Mesenchymal stem cell (in vitro differentiated cells and primary cell): Measurements from ENCODE around the gene PRKCA.

Source experiments
- DNase-seq: peaks from one replicate; pipeline ENCODE4 v3.0.0-alpha.2; 2013
- H2AFZ ChIP-seq: one replicate; pipeline ENCODE4 v1.6.1; 2013; ENCODE audit warnings: low read depth, mild to moderate bottlenecking, control low read depth, inconsistent platforms, low read length, moderate library complexity
- H2AK5ac ChIP-seq: 2 replicates; pipeline ENCODE4 v1.6.1; 2013; ENCODE audit warnings: low read length, moderate library complexity, mild to moderate bottlenecking, inconsistent platforms; ENCODE audit not compliant: severe bottlenecking
- H2BK120ac ChIP-seq: one replicate; pipeline ENCODE4 v1.6.1; 2013; ENCODE audit warnings: low read depth, mild to moderate bottlenecking, inconsistent platforms, low read length, moderate library complexity
- H2BK12ac ChIP-seq, 2 experiments: one replicate each; pipeline ENCODE4 v1.6.1; 2013; ENCODE audit warnings: inconsistent platforms in 2 of 2, low read length in 2 of 2, mild to moderate bottlenecking in 2 of 2, moderate library complexity in 2 of 2, control low read depth in 1 of 2
- H2BK15ac ChIP-seq: one replicate; pipeline ENCODE4 v1.6.1; 2013; ENCODE audit warnings: mild to moderate bottlenecking, low read depth, inconsistent platforms; ENCODE audit not compliant: poor library complexity, severe bottlenecking
- H2BK5ac ChIP-seq: 2 replicates; pipeline ENCODE4 v1.6.1; 2013; ENCODE audit warnings: low read depth, mild to moderate bottlenecking, low read length, control low read depth, inconsistent platforms; ENCODE audit not compliant: poor library complexity, severe bottlenecking
- H3K14ac ChIP-seq, 2 experiments: one replicate each; pipeline ENCODE4 v1.6.1; 2013; ENCODE audit warnings: inconsistent platforms in 2 of 2, low read length in 2 of 2, control low read depth in 1 of 2, mild to moderate bottlenecking in 1 of 2, moderate library complexity in 1 of 2
- H3K18ac ChIP-seq, 2 experiments: one replicate each; pipeline ENCODE4 v1.6.1; 2013; ENCODE audit warnings: inconsistent platforms in 2 of 2, low read length in 2 of 2, control low read depth in 1 of 2, low read depth in 1 of 2, mild to moderate bottlenecking in 1 of 2
- H3K23ac ChIP-seq, 2 experiments: one replicate each; pipeline ENCODE4 v1.6.1; 2013; ENCODE audit warnings: inconsistent platforms in 2 of 2, low read length in 2 of 2, mild to moderate bottlenecking in 2 of 2, moderate library complexity in 2 of 2, control low read depth in 1 of 2
- H3K27ac ChIP-seq: 2 replicates; pipeline ENCODE4 v1.5.1; 2013; ENCODE audit warnings: mild to moderate bottlenecking, moderate library complexity, low read length, control low read depth, inconsistent platforms; ENCODE audit not compliant: poor library complexity, severe bottlenecking
- H3K27me3 ChIP-seq, 2 experiments: 2 replicates each; pipeline versions ENCODE4 v1.6.1 to v1.7.0; 2013; ENCODE audit warnings: low read length in 2 of 2, mild to moderate bottlenecking in 2 of 2, moderate library complexity in 2 of 2, control low read depth in 1 of 2, inconsistent platforms in 1 of 2; ENCODE audit not compliant: control insufficient read depth in 1 of 2, insufficient read depth in 1 of 2
- H3K36me3 ChIP-seq, 2 experiments: 2 replicates each; pipeline versions ENCODE4 v1.6.1 to v1.7.0; 2013; ENCODE audit warnings: low read length in 2 of 2, control low read depth in 1 of 2, inconsistent platforms in 1 of 2, low read depth in 1 of 2, mild to moderate bottlenecking in 1 of 2; ENCODE audit not compliant: insufficient read depth in 2 of 2, control insufficient read depth in 1 of 2
- H3K4ac ChIP-seq, 2 experiments: one replicate each; pipeline ENCODE4 v1.6.1; 2013; ENCODE audit warnings: inconsistent platforms in 2 of 2, low read length in 2 of 2, mild to moderate bottlenecking in 2 of 2, moderate library complexity in 2 of 2, control low read depth in 1 of 2, low read depth in 1 of 2
- H3K4me1 ChIP-seq: 2 replicates; pipeline ENCODE4 v1.6.1; 2013; ENCODE audit warnings: low read depth, low read length, control low read depth; ENCODE audit not compliant: control insufficient read depth, insufficient read depth
- H3K4me2 ChIP-seq: 2 replicates; pipeline ENCODE4 v1.6.1; 2013; ENCODE audit warnings: low read length, mild to moderate bottlenecking, inconsistent platforms; ENCODE audit not compliant: poor library complexity, severe bottlenecking
- H3K4me3 ChIP-seq, 2 experiments: 2 replicates each; pipeline versions ENCODE4 v1.5.1 to v1.7.0; 2013; ENCODE audit warnings: low read length in 2 of 2, mild to moderate bottlenecking in 2 of 2, control low read depth in 1 of 2, low read depth in 1 of 2; ENCODE audit not compliant: insufficient read depth in 1 of 2
- H3K79me1 ChIP-seq: replicated peaks from 2 replicates; pipeline ENCODE4 v1.6.1; 2013; ENCODE audit warnings: mild to moderate bottlenecking, control low read depth, low read length, inconsistent platforms; ENCODE audit not compliant: poor library complexity, severe bottlenecking
- H3K9ac ChIP-seq: 2 replicates; pipeline ENCODE4 v1.7.0; 2013; ENCODE audit warnings: mild to moderate bottlenecking, low read length, moderate library complexity
- H3K9me3 ChIP-seq: 2 replicates; pipeline ENCODE4 v1.7.0; 2013; ENCODE audit warnings: mild to moderate bottlenecking, low read length; ENCODE audit not compliant: control insufficient read depth
- H4K8ac ChIP-seq: one replicate; pipeline ENCODE4 v1.6.1; 2013; ENCODE audit warnings: inconsistent platforms, mild to moderate bottlenecking, low read length, moderate library complexity
- H4K91ac ChIP-seq: one replicate; pipeline ENCODE4 v1.6.1; 2013; ENCODE audit warnings: mild to moderate bottlenecking, low read length, inconsistent platforms
- WGBS: methylation state at CpG from one replicate; pipeline ENCODE4 v1.1.7; 2013; ENCODE audit warnings: mixed read lengths; 5-methylcytosine and 5-hydroxymethylcytosine counted together

Gene PRKCA

DNA sequence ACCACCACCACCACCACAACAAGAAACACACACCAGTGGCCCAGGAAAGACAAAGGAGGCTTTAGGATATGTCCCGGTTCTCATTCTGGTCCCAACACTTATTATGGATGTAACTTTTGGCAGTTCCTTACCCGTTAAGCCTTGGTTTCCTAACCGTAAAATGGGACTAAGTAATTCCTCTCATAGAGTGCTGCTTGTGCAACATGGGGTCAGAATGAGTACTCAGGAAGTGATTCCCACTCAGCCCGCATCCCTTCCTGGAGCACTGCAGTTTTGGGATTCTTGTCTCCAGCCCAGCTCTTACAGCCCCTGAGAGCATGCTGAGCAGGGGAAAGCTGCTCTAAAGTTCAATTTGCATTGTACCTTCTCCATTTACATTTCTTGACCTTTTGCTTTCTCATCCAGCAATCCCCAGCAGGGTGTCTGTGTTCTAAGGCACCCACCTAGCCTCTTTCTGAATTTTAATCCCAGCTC, 262.6 kb downstream of the PRKCA start:
- no peak overlapping the region for H2AK5ac ChIP-seq
- WGBS, result 63% methylated on average over 4 of the region's 4 CpGs
- H4K91ac ChIP-seq, result peak overlapping the region; percentile 10
- no peak overlapping the region for H3K4ac ChIP-seq
- H3K23ac ChIP-seq, result no peak overlapping the region
- no peaks in the 10 kb centered on the region for H3K27me3 ChIP-seq
- no peak overlapping the region for H2BK12ac ChIP-seq
- H4K8ac ChIP-seq, result peak overlapping the region; percentile 61
- peaks cover 8% of the 10 kb centered on the region for H3K4me1 ChIP-seq
- no peak overlapping the region for H2BK5ac ChIP-seq
- H3K4me2 ChIP-seq, result no peak overlapping the region
- no peak overlapping the region for H2BK15ac ChIP-seq
- H3K14ac ChIP-seq, result no peak overlapping the region
- no peak overlapping the region for H3K9ac ChIP-seq
- H3K27ac ChIP-seq, result no peak overlapping the region
- no peak overlapping the region for H2AFZ ChIP-seq
- H3K18ac ChIP-seq, result peak overlapping the region; percentile 8 to 55
- peaks cover 3 to 11% of the 10 kb centered on the region in 2 experiments for H3K36me3 ChIP-seq
- peaks cover 26% of the 10 kb centered on the region for H3K79me1 ChIP-seq
- DNase-seq, result peak; percentile 47
- H3K9me3 ChIP-seq, result peaks cover 8% of the 10 kb centered on the region
- no peak overlapping the region for H2BK120ac ChIP-seq
- no peak overlapping the region for H3K4me3 ChIP-seq

- peak overlapping the region in 1 of 2 experiments; percentile 97 for H3K18ac ChIP-seq
- peak; percentile 83 for DNase-seq
- no peak overlapping the region for H3K23ac ChIP-seq
- peak overlapping the region; percentile 50 for H4K8ac ChIP-seq
- H3K4me2 ChIP-seq, result no peak overlapping the region
- no peak overlapping the region for H3K14ac ChIP-seq
- peak overlapping the region; percentile 21 to 46 for H3K4ac ChIP-seq
- H3K36me3 ChIP-seq, result no peaks in the 10 kb centered on the region
- H2BK15ac ChIP-seq, result no peak overlapping the region
- no peak overlapping the region for H2BK120ac ChIP-seq
- H2BK5ac ChIP-seq, result peak overlapping the region; percentile 24
- 47% methylated on average over 15 of the region's 15 CpGs for WGBS
- no peaks in the 10 kb centered on the region for H3K27me3 ChIP-seq
- H3K27ac ChIP-seq, result peak overlapping the region; percentile 30
- peaks cover 29% of the 10 kb centered on the region for H3K79me1 ChIP-seq
- no peak overlapping the region for H3K4me3 ChIP-seq
- H2BK12ac ChIP-seq, result no peak overlapping the region
- H3K4me1 ChIP-seq, result peaks cover 11% of the 10 kb centered on the region
- no peaks in the 10 kb centered on the region for H3K9me3 ChIP-seq
- H2AFZ ChIP-seq, result no peak overlapping the region
- H4K91ac ChIP-seq, result peak overlapping the region; percentile 87
- peak overlapping the region; percentile 58 for H3K9ac ChIP-seq
- H2AK5ac ChIP-seq, result peak overlapping the region; percentile 56
These were observed 265.1 kb downstream of the PRKCA start for GRCh38 chr17:66567234-66568170.

- Histone ChIP-seq H3K79me1 (peaks cover 29% of the 10 kb centered on the region), H2BK120ac (no peak overlapping the region), H3K23ac (no peak overlapping the region), H3K9ac (no peak overlapping the region), H3K36me3 (no peaks in the 10 kb centered on the region), H2AFZ (no peak overlapping the region), H2BK15ac (no peak overlapping the region), H3K27ac (no peak overlapping the region), H4K91ac (no peak overlapping the region), H2AK5ac (no peak overlapping the region), H4K8ac (no peak overlapping the region), H3K14ac (no peak overlapping the region), H2BK5ac (no peak overlapping the region), H2BK12ac (no peak overlapping the region), H3K4me1 (peaks cover 13% of the 10 kb centered on the region), H3K27me3 (no peaks in the 10 kb centered on the region), H3K4me3 (no peak overlapping the region), H3K4ac (no peak overlapping the region), H3K9me3 (no peaks in the 10 kb centered on the region), H3K18ac (no peak overlapping the region), H3K4me2 (no peak overlapping the region)
- 100% methylated on average over 2 of the region's 2 CpGs for WGBS
- DNase-seq, result no peak
These were observed 267.2 kb downstream of the PRKCA start for GRCh38 chr17:66569572-66569971.

GRCh38 chr17:66570447-66571195, 268.2 kb downstream of the PRKCA start:
- H3K9me3 ChIP-seq, result no peaks in the 10 kb centered on the region
- H3K27me3 ChIP-seq, result no peaks in the 10 kb centered on the region
- H2BK5ac ChIP-seq, result no peak overlapping the region
- H2AFZ ChIP-seq, result no peak overlapping the region
- no peak overlapping the region for H2BK120ac ChIP-seq
- H3K9ac ChIP-seq, result no peak overlapping the region
- H3K4me2 ChIP-seq, result no peak overlapping the region
- peaks cover 7% of the 10 kb centered on the region for H3K4me1 ChIP-seq
- H2BK12ac ChIP-seq, result peak overlapping the region in 1 of 2 experiments; percentile 83
- peak overlapping the region; percentile 77 for H2AK5ac ChIP-seq
- H3K14ac ChIP-seq, result no peak overlapping the region
- no peak overlapping the region for H3K23ac ChIP-seq
- no peaks in the 10 kb centered on the region for H3K36me3 ChIP-seq
- no peak overlapping the region for H3K27ac ChIP-seq
- peaks cover 31% of the 10 kb centered on the region for H3K79me1 ChIP-seq
- no peak overlapping the region for H3K18ac ChIP-seq
- no peak overlapping the region for H4K91ac ChIP-seq
- H2BK15ac ChIP-seq, result no peak overlapping the region
- peak; percentile 22 for DNase-seq
- 77% methylated on average over 5 of the region's 9 CpGs for WGBS
- H4K8ac ChIP-seq, result no peak overlapping the region
- no peak overlapping the region for H3K4ac ChIP-seq
- no peak overlapping the region for H3K4me3 ChIP-seq
